Measurements from ENCODE around the gene USH1C. TPM values are rescaled to one million over a fixed set of nuclear protein-coding genes. Genes with fewer than 3 reads are reported as not detected.

The USH1C gene
- total and polyA plus RNA-seq, 4 donors, result 0.09 to 1.3 (median 0.75) TPM

GRCh38 chr11:17578296-17578695 lies 34.1 kb upstream of the USH1C start:
- Histone ChIP-seq H3K36me3 (ENCODE audit: control insufficient read depth in 4 of 4, insufficient read depth in 3 of 4, low read depth in 1 of 4, low read length in 3 of 4) (no peaks in the 10 kb centered on the region), H3K27me3 (ENCODE audit: control insufficient read depth in 4 of 4, insufficient read depth in 4 of 4, low read length in 3 of 4) (no peaks in the 10 kb centered on the region), H3K9me3 (ENCODE audit: control insufficient read depth in 4 of 4, low read length in 3 of 4) (no peaks in the 10 kb centered on the region), H3K4me1 (ENCODE audit: control insufficient read depth in 4 of 4, insufficient read depth in 4 of 4, low read length in 3 of 4) (no peaks in the 10 kb centered on the region), H3K27ac (ENCODE audit: low read depth in 1 of 2, low read length in 2 of 2) (no peak overlapping the region), H3K4me3 (ENCODE audit: low read depth in 1 of 3, low read length in 3 of 3) (no peak overlapping the region), H3K9ac (ENCODE audit: low read depth in 1 of 2, low read length in 2 of 2) (no peak overlapping the region)
- no peak for TF ChIP-seq GABPA (IDR thresholded peaks at IDR 0.05 in 1 of 2, conservative IDR thresholded peaks at IDR 0.05 in 1 of 2)
- TF ChIP-seq ATF3 (IDR thresholded peaks at IDR 0.05), result no peak
- TF ChIP-seq MAX (IDR thresholded peaks at IDR 0.05), result no peak
- no peak for TF ChIP-seq TAF1 (conservative IDR thresholded peaks at IDR 0.05)
- TF ChIP-seq CTCF (IDR thresholded peaks at IDR 0.05; ENCODE audit: low read depth, low read length, missing input control), result no peak
- TF ChIP-seq JUND (IDR thresholded peaks at IDR 0.05), result no peak
- no peak for TF ChIP-seq RXRA (IDR thresholded peaks at IDR 0.05)
- DNase-seq (ENCODE audit: low spot score), result no peak
- WGBS, result 94% methylated on average over 11 of the region's 11 CpGs

- TF ChIP-seq TAF1 (conservative IDR thresholded peaks at IDR 0.05) (no peak), REST (IDR thresholded peaks at IDR 0.05) (no peak), HNF4A (conservative IDR thresholded peaks at IDR 0.05) (no peak), RAD21 (IDR thresholded peaks at IDR 0.05) (no peak), FOXA2 (IDR thresholded peaks at IDR 0.05) (no peak), SP1 (IDR thresholded peaks at IDR 0.05) (no peak), YY1 (IDR thresholded peaks at IDR 0.05) (no peak), JUND (IDR thresholded peaks at IDR 0.05) (no peak), MAX (IDR thresholded peaks at IDR 0.05) (no peak)
- Histone ChIP-seq H3K4me1 (ENCODE audit: control insufficient read depth in 4 of 4, insufficient read depth in 4 of 4, low read length in 3 of 4) (no peaks in the 10 kb centered on the region), H3K27me3 (ENCODE audit: control insufficient read depth in 4 of 4, insufficient read depth in 4 of 4, low read length in 3 of 4) (no peaks in the 10 kb centered on the region), H3K4me3 (ENCODE audit: low read depth in 1 of 3, low read length in 3 of 3) (no peak overlapping the region), H3K9ac (ENCODE audit: low read depth in 1 of 2, low read length in 2 of 2) (no peak overlapping the region), H3K9me3 (ENCODE audit: control insufficient read depth in 4 of 4, low read length in 3 of 4) (no peaks in the 10 kb centered on the region), H3K36me3 (ENCODE audit: control insufficient read depth in 4 of 4, insufficient read depth in 3 of 4, low read depth in 1 of 4, low read length in 3 of 4) (no peaks in the 10 kb centered on the region), H3K27ac (ENCODE audit: low read depth in 1 of 2, low read length in 2 of 2) (no peak overlapping the region)
- 79% methylated on average over 16 of the region's 16 CpGs for WGBS
- DNase-seq (ENCODE audit: low spot score), result no peak
Observed at GRCh38 chr11:17575431-17576425, 31.5 kb upstream of the USH1C start.
